HT-29 (cell line): Measurements from ENCODE around the gene FBXL13. TPM values are rescaled to one million over a fixed set of nuclear protein-coding genes. Genes with fewer than 3 reads are reported as not detected.
"Not testable (repeated sequence)": the region's sequence is repeated elsewhere in the genome, so short reads cannot be mapped to it uniquely, and the experiment has no call there.

Experiments
- DNase-seq: peaks from one replicate; pipeline ENCODE4 v3.0.0-alpha.2; 2015; ENCODE audit warnings: low spot score
- total RNA-seq: library from RNA; depleted of rRNA; stranded (reverse); fragments of >200 nt; shearing (Covaris generic); gene quantifications from 2 replicates; pipeline ENCODE4 v1.2.3, GENCODE V29; 2014

FBXL13 gene
- total RNA-seq, 1 experiment from 2014 or later, result 0.48 TPM

- DNase-seq, result no peak
These were observed 5.2 kb upstream of the FBXL13 start for GRCh38 chr7:103079836-103080235.

GRCh38 chr7:103078226-103078625 lies 3.6 kb upstream of the FBXL13 start:
- DNase-seq, result not testable (repeated sequence)

DNA sequence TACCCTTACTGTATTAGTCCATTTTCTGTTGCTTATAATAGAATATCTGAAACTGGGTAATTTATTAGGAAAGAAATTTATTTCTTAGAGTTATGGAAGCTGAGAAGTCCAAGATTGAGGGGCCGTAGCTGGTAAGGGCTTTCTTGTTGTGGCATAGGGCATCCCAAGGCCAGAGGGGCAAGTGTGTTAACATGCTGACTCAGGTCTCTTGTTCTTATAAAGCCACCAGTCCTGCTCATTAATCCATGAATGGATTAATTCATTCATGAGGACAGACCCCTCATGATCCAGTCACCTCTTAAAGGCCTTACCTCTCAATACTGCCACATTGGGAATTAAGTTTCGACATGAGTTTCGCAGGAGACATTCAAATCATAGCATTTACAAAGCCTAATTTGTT lies 2.7 kb upstream of the FBXL13 start:
- no peak for DNase-seq

DNA sequence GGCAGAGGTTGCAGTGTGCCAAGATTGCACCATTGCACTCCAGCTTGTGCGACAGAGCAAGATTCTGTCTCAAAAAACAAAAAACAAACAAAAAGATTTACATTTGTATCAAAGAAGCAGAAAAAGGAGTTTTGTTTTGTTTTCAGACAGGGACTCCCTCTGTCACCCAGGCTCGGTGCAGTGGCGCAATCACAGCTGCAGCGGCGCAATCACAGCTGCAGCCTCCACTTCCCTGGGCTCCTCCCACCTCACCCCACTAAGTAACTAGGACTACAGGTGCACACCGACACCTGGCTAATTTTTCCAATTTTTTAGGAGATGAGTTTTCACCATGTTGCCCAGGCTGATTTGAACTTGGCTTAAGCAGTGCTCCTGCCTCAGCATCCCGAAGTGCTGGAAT lies 2.2 kb upstream of the FBXL13 start:
- no peak for DNase-seq

DNA sequence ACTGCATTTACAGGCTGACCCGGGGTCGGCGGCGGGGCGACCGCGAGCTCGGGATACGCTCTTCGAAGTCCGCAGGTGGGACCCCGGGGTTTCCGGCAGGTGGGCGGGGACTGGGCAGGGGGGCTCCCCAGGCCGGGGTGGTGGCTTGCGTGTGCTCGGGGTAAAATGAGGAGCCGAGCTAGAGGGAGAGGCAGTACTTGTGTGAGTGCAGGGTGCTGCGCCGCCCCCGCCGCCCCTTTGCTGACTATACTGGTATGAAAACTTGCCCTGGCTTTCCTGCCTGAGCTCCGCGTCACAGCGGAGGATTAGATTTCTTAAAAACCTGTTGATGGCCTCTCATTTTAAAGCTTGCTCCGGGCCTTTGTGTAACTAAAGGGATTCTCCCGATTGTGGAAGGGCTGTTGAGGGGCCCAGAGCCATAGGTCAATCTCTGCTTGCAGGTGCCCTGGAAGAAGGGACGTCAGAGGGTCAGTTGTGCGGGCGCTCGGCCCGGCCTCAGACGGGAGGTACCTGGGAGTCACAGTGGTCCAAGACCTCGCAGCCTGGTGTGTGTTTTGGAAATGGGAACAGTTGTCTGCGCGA lies 832 bp upstream of the FBXL13 start:
- DNase-seq, result peak; percentile 62

DNA sequence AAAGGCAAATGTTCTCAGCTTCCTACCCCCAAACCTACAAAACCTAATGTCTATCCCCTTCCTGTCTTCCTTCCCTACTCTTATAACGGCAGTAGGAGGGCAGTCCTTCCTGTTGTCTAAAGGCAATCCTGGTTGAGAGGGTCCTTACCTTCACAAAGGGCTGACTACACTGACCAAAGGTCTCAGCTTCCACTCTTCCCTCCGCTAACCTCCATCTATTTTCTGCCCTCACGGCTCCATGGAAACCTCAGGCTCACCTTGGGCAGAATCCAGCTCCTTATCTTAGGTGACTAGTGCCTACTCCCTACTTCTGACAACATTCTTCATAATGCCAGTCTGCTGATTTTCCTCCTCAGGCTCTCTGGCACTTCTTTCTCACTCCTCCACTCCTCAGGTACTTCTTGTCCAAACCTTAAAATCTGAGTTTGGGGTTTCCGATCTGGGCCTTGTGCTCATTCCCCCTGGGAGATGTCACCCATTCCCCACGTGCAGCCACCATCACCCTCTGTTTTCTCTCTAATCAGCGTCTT lies 542 bp downstream of the FBXL13 start:
- peak; percentile 75 for DNase-seq

GRCh38 chr7:103071000-103071399 lies 3.6 kb downstream of the FBXL13 start:
- DNase-seq, result no peak

DNA sequence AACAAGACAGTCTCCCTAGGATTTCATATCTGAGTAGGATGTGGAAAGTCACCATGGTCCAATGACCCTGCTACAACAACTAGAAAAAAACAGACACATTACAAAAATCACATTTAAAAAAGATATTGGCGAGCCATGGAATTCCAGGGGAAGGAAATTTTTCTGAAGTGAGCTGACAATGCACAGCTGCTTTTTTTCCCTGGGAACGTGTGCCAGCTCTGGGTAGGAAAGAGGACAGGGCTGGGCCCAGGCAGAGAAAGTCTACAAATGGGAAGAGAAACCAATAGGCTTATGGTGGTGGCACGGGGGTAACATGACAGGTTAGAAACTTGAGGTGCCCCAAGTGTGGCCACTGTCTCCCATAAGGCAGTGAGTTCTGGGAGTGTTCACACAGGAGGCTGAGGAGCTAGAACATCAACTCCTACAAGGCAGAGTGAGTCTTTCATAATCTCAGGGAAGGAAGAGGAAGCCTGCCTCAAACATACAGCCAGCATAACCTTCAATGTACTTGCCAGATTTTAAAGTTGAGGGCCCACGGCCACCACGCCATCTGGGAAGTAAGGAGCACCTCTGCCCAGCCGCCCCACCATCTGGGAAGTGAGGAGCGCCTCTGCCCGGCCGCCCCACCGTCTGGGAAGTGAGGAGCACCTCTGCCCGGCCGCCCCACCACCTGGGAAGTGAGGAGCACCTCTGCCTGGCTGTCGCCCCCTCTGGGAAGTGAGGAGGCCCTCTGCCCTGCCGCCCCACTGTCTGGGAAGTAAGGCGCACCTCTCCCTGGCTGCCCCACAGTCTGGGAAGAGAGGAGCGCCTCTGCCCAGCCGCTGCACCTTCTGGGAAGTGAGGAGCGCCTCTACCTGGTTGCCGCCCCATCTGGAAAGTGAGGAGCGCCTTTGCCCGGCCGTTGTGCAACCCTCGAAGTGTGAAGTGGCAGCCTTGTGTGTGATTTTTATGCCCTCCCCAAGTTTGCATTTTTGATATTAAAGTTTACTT lies 5.9 kb downstream of the FBXL13 start:
- DNase-seq, result no peak

GRCh38 chr7:103065667-103066066 lies 8.9 kb downstream of the FBXL13 start:
- peak; percentile 75 for DNase-seq

- peak; percentile 12 for DNase-seq
These were observed 10.7 kb downstream of the FBXL13 start for GRCh38 chr7:103063895-103064294.

DNA sequence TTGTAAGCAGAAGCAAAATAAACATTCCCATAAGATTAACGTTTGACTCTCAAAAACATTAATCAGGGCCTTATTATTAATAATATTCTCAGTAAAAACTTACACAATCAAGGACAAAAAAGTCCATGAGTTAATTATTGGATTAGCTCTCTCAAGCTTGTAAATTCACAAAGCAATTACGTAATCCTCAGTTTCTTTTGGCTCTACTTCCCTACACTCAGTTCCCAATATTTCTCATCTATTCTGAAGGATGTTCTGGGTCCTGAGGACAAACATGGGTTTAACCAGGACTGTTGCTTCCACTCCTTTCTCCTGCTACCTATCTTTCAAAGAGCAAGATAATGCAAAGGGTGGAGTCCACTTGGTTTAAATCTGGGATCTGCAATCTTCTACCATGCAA lies 15.1 kb downstream of the FBXL13 start:
- no peak for DNase-seq

GRCh38 chr7:103058122-103058521 lies 16.5 kb downstream of the FBXL13 start:
- no peak for DNase-seq

DNA sequence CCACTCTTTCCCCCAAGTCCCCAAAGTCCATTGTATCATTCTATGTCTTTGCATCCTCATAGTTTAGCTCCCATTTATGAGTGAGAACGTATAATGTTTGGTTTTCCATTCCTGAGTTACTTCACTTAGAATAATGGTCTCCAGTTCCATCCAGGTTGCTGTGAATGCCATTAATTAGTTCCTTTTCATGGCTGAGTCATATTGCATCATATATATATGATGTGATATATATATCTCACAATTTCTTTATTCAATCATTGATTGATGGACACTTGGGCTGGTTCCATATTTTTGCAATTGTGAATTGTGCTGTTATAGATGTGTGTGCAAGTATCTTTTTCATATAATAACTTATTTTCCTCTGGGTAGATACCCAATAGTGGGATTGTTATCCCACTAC lies 18.6 kb downstream of the FBXL13 start:
- DNase-seq, result not testable (repeated sequence)

- DNase-seq, result no peak
These were observed 23.1 kb downstream of the FBXL13 start for GRCh38 chr7:103051519-103051918.

GRCh38 chr7:103048833-103049232 lies 25.8 kb downstream of the FBXL13 start:
- DNase-seq, result no peak

GRCh38 chr7:103041815-103042214 lies 32.8 kb downstream of the FBXL13 start:
- not testable (repeated sequence) for DNase-seq

DNA sequence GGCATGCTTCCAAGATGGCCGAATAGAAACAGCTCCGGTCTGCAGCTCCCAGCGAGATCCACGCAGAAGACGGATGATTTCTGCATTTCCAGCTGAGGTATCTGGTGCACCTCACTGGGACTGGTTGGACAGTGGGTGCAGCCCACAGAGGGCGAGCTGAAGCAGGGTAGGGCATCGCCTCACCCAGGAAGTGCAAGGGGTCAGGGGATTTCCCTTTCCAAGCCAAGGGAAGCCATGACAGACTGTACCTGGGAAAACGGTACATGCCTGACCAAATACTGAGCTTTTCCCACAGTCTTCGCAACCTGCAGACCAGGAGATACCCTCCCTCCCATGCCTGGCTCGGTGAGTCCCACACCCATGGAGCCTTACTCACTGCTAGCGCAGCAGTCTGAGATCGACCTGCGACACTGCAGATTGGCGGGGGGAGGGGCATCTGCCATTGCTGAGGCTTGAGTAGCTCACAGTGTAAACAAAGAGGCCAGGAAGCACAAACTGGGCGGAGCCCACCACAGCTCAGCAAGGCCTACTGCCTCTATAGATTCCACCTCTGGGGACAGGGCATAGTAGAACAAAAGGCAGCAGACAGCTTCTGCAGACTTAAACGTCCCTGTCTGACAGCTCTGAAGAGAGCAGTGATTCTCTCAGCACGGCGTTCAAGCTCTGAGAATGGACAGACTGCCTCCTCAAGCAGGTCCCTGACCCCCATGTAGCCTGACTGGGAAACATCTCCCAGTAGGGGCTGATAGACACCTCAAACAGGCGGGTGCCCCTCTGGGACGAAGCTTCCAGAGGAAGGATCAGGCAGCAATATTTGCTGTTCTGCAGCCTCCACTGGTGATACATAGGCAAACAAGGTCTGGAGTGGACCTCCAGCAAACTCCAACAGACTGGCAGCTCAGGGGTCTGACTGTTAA lies 36.5 kb downstream of the FBXL13 start:
- peak; percentile 74 for DNase-seq

DNA sequence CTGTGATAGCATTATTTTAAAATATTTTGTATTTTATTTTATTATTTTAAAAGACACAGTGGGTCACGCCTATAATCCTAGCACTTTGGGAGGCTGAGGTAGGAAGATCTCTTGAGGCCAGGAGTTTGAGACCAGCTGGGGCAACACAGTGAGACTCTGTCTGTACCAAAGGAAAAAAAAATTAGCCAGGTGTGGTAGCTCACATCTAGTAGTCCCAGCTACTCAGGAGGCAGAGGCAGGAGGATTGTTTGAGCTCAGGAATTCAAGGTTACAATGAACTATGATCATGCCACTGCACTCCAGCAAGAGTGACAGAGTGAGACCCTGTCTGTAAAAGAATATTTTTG lies 37.1 kb downstream of the FBXL13 start:
- DNase-seq, result no peak

DNA sequence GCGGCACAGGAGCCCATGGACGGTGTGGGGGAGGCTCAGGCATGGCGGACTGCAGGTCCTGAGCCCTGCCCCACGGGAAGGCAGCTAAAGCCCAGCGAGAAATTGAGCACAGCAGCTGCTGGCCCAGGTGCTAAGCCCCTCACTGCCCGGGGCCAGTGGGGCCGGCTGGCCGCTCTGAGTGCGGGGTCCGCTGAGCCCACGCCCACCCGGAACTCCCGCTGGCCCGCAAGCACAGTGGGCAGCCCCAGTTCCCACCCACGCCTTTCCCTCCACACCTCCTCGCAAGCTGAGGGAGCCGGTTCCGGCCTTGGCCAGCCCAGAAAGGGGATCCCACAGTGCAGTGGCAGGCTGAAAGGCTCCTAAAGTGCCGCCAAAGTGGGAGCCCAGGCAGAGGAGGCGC lies 40.3 kb downstream of the FBXL13 start:
- DNase-seq, result not testable (repeated sequence)

DNA sequence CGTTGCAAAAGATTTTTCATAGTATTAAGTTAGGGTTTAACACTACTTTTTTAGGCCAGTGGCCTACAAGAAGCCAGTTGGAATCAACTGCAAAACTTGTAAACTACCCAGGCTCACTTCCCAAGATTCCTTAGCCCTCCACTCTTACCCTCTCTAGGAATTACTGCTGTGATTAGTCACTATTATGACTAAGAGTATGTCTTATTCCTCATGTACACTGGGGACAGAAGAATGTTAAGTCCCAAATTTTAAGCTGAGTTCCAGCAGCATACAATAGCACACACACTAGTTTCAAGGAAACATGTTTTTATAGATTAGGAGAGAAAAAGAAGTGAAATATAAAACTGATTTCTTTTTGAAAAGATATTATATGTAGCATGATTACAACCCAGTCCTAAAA lies 42.8 kb downstream of the FBXL13 start:
- no peak for DNase-seq

DNA sequence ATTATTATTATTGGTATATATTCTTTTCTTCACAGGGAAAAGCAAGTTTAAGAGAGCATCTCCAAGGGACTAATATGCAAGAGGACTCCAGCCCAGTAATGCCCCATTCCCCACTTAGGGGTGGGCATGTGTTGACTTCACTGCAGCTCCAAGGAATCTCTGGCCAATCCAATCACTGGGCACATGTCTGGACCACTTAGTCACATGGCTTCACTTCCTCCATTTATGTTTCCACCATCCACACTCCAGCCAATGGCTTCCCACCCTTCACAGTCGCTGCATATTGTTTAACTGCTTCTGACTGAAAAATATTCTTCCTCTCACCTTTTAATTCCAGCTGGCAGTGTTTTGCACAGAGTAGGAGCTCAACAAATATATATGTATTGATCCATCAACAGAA lies 43.6 kb downstream of the FBXL13 start:
- DNase-seq, result no peak

DNA sequence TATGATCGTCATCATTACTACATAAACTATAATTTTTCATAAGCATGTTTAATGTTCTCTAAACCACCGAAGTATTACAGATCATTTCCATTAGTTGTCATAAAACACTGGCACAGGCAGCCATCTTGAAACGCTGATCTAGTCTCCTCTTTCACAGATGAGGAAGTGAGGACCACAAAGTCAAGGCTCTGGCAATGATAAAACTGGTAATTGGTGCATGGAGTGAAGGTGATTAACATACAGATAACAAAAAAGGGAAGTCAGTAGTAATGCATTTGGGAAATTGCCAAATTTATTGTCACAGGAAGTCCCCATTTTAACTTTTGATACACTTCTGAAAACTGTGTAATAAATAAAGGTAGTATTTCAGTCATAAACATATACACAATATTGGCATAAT lies 49.3 kb downstream of the FBXL13 start:
- no peak for DNase-seq
